NCI-H82 treated with DMSO at 0.1 percent for 48 hours (cell line): ENCODE measurements around the gene PRKAR1B.

Experiments used
- DNase-seq: peaks from one replicate; lab custom pipeline; 2025; ENCODE audit not compliant: unreplicated experiment; lab: John Stamatoyannopoulos, UW

Gene PRKAR1B

GRCh38 chr7:514651-515598 lies 212.2 kb downstream of the PRKAR1B start:
- no peak for DNase-seq

GRCh38 chr7:514242-514641 lies 212.8 kb downstream of the PRKAR1B start:
- no peak for DNase-seq

- DNase-seq: no peak
Measured at GRCh38 chr7:513521-514166, 213.4 kb downstream of the PRKAR1B start.

GRCh38 chr7:512541-513311 lies 214.4 kb downstream of the PRKAR1B start:
- DNase-seq: no peak

- DNase-seq: no peak
Measured at GRCh38 chr7:512146-512510, 215.0 kb downstream of the PRKAR1B start.

- DNase-seq: no peak
Measured at GRCh38 chr7:511476-512145, 215.5 kb downstream of the PRKAR1B start.

GRCh38 chr7:510782-511281 lies 216.2 kb downstream of the PRKAR1B start:
- DNase-seq: no peak

- no peak for DNase-seq
Measured at GRCh38 chr7:510131-510481, 217.0 kb downstream of the PRKAR1B start.

GRCh38 chr7:509426-510130 lies 217.5 kb downstream of the PRKAR1B start:
- DNase-seq: no peak

GRCh38 chr7:508461-509170 lies 218.5 kb downstream of the PRKAR1B start:
- DNase-seq: no peak

GRCh38 chr7:507623-508300 lies 219.3 kb downstream of the PRKAR1B start:
- DNase-seq: no peak

GRCh38 chr7:506921-507622 lies 220.0 kb downstream of the PRKAR1B start:
- no peak for DNase-seq

- no peak for DNase-seq
Measured at GRCh38 chr7:506391-506831, 220.7 kb downstream of the PRKAR1B start.

- no peak for DNase-seq
Measured at GRCh38 chr7:505171-505570, 221.9 kb downstream of the PRKAR1B start.

- no peak for DNase-seq
Measured at GRCh38 chr7:504221-505111, 222.6 kb downstream of the PRKAR1B start.

GRCh38 chr7:503575-504111 lies 223.4 kb downstream of the PRKAR1B start:
- no peak for DNase-seq

- DNase-seq: no peak
Measured at GRCh38 chr7:502296-502695, 224.8 kb downstream of the PRKAR1B start.
